ENCODE data around the gene FBXO8. TPM values are rescaled to one million over a fixed set of nuclear protein-coding genes. Genes with fewer than 3 reads are reported as not detected.

FBXO8 gene
- total RNA-seq, 2 experiments from 2014 or later, result 12.6 to 12.7 TPM

- no peaks in the 10 kb centered on the region for H4K20me1 ChIP-seq (ENCODE audit: insufficient read depth, low read length)
- H3K27ac ChIP-seq (ENCODE audit: low read depth, low read length, poor library complexity, severe bottlenecking), result no peak overlapping the region
- BruUV-seq (replicated peaks), result no TSS peak
- H3K9me3 ChIP-seq (ENCODE audit: low read length), result no peaks in the 10 kb centered on the region
- H2AFZ ChIP-seq (ENCODE audit: low read length), result no peak overlapping the region
- no peak overlapping the region for H3K4me2 ChIP-seq (ENCODE audit: low read length)
- ChIA-PET POLR2A (interaction anchor here (0.6 to 1.0 kb wide), 2 partner anchors 11 to 34 kb away, joined by 3 read pairs; no protein-coding TSS in a partner anchor), CTCF (ENCODE audit: unreplicated experiment) (interaction anchor here (0.8 kb wide), 1 partner anchor 13 kb away, joined by 3 read pairs; no protein-coding TSS in a partner anchor)
- H3K4me1 ChIP-seq (ENCODE audit: insufficient read depth, low read length, poor library complexity, severe bottlenecking), result no peaks in the 10 kb centered on the region
- no peak for DNase-seq (ENCODE audit: low spot score)
- no peaks in the 10 kb centered on the region for H3K9me2 ChIP-seq (ENCODE audit: insufficient read depth, low read length)
- H3K79me2 ChIP-seq (ENCODE audit: insufficient read depth, low read depth, low read length), result no peaks in the 10 kb centered on the region
- intact Hi-C loops (cut with micrococcal nuclease; ENCODE audit: unreplicated experiment), result no loop called here
- no peaks in the 10 kb centered on the region for H3K36me3 ChIP-seq (ENCODE audit: insufficient read depth, low read length)
- no peak for TF ChIP-seq EZH2phosphoT487 (IDR thresholded peaks at IDR 0.05; ENCODE audit: borderline replicate concordance, low read depth, low read length)
- no peak for TF ChIP-seq CTCF (conservative IDR thresholded peaks at IDR 0.05; ENCODE audit: low read length)
- H3K4me3 ChIP-seq (ENCODE audit: low read depth, low read length, poor library complexity, severe bottlenecking), result no peak overlapping the region
These were observed 79.2 kb downstream of the FBXO8 start for GRCh38 chr4:174204164-174204831.

- Histone ChIP-seq H3K4me1 (ENCODE audit: insufficient read depth, low read length, poor library complexity, severe bottlenecking) (no peaks in the 10 kb centered on the region), H3K79me2 (ENCODE audit: insufficient read depth, low read depth, low read length) (no peaks in the 10 kb centered on the region), H3K4me3 (ENCODE audit: low read depth, low read length, poor library complexity, severe bottlenecking) (no peak overlapping the region), H4K20me1 (ENCODE audit: insufficient read depth, low read length) (no peaks in the 10 kb centered on the region), H3K36me3 (ENCODE audit: insufficient read depth, low read length) (no peaks in the 10 kb centered on the region), H3K27ac (ENCODE audit: low read depth, low read length, poor library complexity, severe bottlenecking) (no peak overlapping the region), H3K9me2 (ENCODE audit: insufficient read depth, low read length) (no peaks in the 10 kb centered on the region), H3K4me2 (ENCODE audit: low read length) (no peak overlapping the region), H3K9me3 (ENCODE audit: low read length) (no peaks in the 10 kb centered on the region), H2AFZ (ENCODE audit: low read length) (no peak overlapping the region)
- TF ChIP-seq EZH2phosphoT487 (IDR thresholded peaks at IDR 0.05; ENCODE audit: borderline replicate concordance, low read depth, low read length), result no peak
- no peak for TF ChIP-seq CTCF (conservative IDR thresholded peaks at IDR 0.05; ENCODE audit: low read length)
- ChIA-PET CTCF (ENCODE audit: unreplicated experiment) (no interaction called here), POLR2A (interaction anchor here (0.5 to 1.0 kb wide), 3 partner anchors 19 to 173 kb away, joined by 3 read pairs; no protein-coding TSS in a partner anchor)
- no TSS peak for BruUV-seq (replicated peaks)
- no peak for DNase-seq (ENCODE audit: low spot score)
- intact Hi-C loops (cut with micrococcal nuclease; ENCODE audit: unreplicated experiment), result no loop called here
These were observed 81.6 kb downstream of the FBXO8 start for GRCh38 chr4:174201871-174202270.

DNA sequence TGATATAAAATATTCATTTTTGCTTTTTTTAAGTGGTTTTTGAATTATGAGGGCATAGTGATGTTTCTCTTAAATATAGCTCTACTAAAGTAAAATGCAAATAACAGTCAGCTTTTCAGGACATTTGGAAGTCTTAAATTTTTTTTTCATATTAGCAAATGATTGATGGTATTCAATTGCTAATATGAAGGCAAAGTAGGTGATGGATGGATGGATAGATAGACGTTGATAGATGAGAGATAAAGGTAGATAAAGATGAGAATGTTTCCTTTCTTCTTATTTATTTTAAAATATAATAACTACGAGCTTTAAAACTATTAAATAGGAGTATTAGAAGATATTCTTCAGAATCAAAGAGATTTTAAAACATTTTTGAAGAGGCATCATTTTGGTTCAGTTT lies 83.7 kb downstream of the FBXO8 start:
- no peaks in the 10 kb centered on the region for H3K4me1 ChIP-seq (ENCODE audit: insufficient read depth, low read length, poor library complexity, severe bottlenecking)
- H3K4me3 ChIP-seq (ENCODE audit: low read depth, low read length, poor library complexity, severe bottlenecking), result no peak overlapping the region
- BruUV-seq (replicated peaks), result no TSS peak
- no peak overlapping the region for H3K27ac ChIP-seq (ENCODE audit: low read depth, low read length, poor library complexity, severe bottlenecking)
- no peaks in the 10 kb centered on the region for H3K79me2 ChIP-seq (ENCODE audit: insufficient read depth, low read depth, low read length)
- intact Hi-C loops (cut with micrococcal nuclease; ENCODE audit: unreplicated experiment), result no loop called here
- no peaks in the 10 kb centered on the region for H3K36me3 ChIP-seq (ENCODE audit: insufficient read depth, low read length)
- no peaks in the 10 kb centered on the region for H3K9me3 ChIP-seq (ENCODE audit: low read length)
- H3K9me2 ChIP-seq (ENCODE audit: insufficient read depth, low read length), result no peaks in the 10 kb centered on the region
- H4K20me1 ChIP-seq (ENCODE audit: insufficient read depth, low read length), result no peaks in the 10 kb centered on the region
- DNase-seq (ENCODE audit: low spot score), result no peak
- CTCF ChIA-PET (ENCODE audit: unreplicated experiment), result no interaction called here
- POLR2A ChIA-PET, result interaction anchor here (0.7 to 0.8 kb wide), 4 partner anchors 11 to 53 kb away, joined by 3 to 4 read pairs (median 3); no protein-coding TSS in a partner anchor
- no peak for TF ChIP-seq CTCF (conservative IDR thresholded peaks at IDR 0.05; ENCODE audit: low read length)
- no peak for TF ChIP-seq EZH2phosphoT487 (IDR thresholded peaks at IDR 0.05; ENCODE audit: borderline replicate concordance, low read depth, low read length)
- H2AFZ ChIP-seq (ENCODE audit: low read length), result no peak overlapping the region
- H3K4me2 ChIP-seq (ENCODE audit: low read length), result no peak overlapping the region

Data from OCI-LY7 (cell line).